SK-N-SH (cell line): ENCODE measurements around the gene PBX3.

Experiments used
- EZH2phosphoT487 ChIP-seq: fragments of 200-600 bp; sonication (generic); IDR thresholded peaks from 2 replicates; pipeline ENCODE4 v1.6.1; 2017; ENCODE audit warnings: low read depth, mixed run types, mild to moderate bottlenecking, antibody characterized with exemption, moderate library complexity, borderline replicate concordance
- GABPA ChIP-seq: IDR thresholded peaks from 2 replicates; pipeline ENCODE4 v1.4.0; 2012; ENCODE audit warnings: low read depth, mild to moderate bottlenecking
- RCOR1 ChIP-seq: fragments of 150-350 bp; IDR thresholded peaks from 2 replicates; pipeline ENCODE4 v1.6.1; 2017; ENCODE audit warnings: antibody characterized with exemption, low read length
- TAF1 ChIP-seq: IDR thresholded peaks from 2 replicates; pipeline ENCODE4 v1.6.1; 2012; ENCODE audit warnings: low read depth, mild to moderate bottlenecking, low read length, moderate library complexity, borderline replicate concordance
- TF ChIP-seq, protein P1 (sequence below): fragments of 200-600 bp; sonication (generic); IDR thresholded peaks from 2 replicates; pipeline ENCODE4 v1.6.1; 2017; ENCODE audit warnings: antibody characterized with exemption, mild to moderate bottlenecking, moderate library complexity
- TF ChIP-seq, protein P2 (sequence below): IDR thresholded peaks from 2 replicates; pipeline ENCODE4; 2012

DNA sequence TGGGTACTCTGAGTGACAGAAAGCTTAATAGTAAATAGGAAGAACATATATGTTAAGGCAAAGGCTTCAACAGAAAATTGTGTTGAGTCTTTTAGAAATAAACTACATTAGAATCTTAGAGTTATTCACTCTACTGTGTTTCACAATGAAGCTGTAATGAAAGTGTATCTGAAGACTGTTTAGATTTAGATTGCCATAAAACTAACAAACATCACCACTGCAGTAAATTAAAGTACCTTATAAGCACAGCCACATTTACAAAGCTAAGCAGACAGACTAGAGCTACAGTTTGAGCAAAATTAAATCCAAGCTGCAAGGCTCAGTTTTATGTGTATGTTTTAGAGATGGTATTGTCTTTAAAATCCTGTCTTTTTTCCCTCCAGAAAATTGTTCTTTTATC lies 172.4 kb downstream of the PBX3 start:
- TF ChIP-seq, protein P1, sequence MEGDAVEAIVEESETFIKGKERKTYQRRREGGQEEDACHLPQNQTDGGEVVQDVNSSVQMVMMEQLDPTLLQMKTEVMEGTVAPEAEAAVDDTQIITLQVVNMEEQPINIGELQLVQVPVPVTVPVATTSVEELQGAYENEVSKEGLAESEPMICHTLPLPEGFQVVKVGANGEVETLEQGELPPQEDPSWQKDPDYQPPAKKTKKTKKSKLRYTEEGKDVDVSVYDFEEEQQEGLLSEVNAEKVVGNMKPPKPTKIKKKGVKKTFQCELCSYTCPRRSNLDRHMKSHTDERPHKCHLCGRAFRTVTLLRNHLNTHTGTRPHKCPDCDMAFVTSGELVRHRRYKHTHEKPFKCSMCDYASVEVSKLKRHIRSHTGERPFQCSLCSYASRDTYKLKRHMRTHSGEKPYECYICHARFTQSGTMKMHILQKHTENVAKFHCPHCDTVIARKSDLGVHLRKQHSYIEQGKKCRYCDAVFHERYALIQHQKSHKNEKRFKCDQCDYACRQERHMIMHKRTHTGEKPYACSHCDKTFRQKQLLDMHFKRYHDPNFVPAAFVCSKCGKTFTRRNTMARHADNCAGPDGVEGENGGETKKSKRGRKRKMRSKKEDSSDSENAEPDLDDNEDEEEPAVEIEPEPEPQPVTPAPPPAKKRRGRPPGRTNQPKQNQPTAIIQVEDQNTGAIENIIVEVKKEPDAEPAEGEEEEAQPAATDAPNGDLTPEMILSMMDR = no peak
- TF ChIP-seq RCOR1 (no peak), EZH2phosphoT487 (no peak), TAF1 (no peak), GABPA (no peak)
- TF ChIP-seq, protein P2, sequence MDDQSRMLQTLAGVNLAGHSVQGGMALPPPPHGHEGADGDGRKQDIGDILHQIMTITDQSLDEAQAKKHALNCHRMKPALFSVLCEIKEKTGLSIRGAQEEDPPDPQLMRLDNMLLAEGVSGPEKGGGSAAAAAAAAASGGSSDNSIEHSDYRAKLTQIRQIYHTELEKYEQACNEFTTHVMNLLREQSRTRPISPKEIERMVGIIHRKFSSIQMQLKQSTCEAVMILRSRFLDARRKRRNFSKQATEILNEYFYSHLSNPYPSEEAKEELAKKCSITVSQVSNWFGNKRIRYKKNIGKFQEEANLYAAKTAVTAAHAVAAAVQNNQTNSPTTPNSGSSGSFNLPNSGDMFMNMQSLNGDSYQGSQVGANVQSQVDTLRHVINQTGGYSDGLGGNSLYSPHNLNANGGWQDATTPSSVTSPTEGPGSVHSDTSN = no peak
